ENCODE data around the gene TXNDC9. TPM values are rescaled to one million over a fixed set of nuclear protein-coding genes. Genes with fewer than 3 reads are reported as not detected.
"Not testable (repeated sequence)": the region's sequence is repeated elsewhere in the genome, so short reads cannot be mapped to it uniquely, and the experiment has no call there.

TXNDC9 gene
- total and polyA plus RNA-seq, 10 donors, result 18.3 to 49.7 (median 26.1) TPM

DNA sequence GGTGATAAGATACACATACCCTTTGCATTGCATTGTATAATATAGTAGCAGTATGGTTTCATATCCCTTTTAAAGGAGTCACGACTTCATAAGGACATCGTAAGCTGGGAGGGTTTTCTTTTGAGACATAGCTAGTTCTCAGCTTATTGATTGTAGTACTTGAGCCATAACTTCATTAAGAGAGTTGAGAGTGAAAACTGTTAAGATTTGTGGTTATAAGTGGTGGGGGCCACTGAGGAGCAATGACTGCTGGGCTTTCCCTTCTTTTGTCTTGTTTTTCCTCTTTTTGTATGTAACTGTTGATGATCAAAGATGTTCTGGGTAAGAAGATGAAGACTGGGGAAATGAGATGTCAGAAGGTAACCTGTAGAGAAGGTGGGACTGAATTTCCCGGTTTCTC, 12.0 kb upstream of the TXNDC9 start:
- no peaks in the 10 kb centered on the region for H3K9me3 ChIP-seq
- no peaks in the 10 kb centered on the region for H3K27me3 ChIP-seq (replicated peaks in 1 of 7)
- WGBS, 5 donors, result 61 to 77% (median 71%) methylated on average over 3 of the region's 3 CpGs
- H3K4me1 ChIP-seq, result peaks cover 5 to 71% (median 15%) of the 10 kb centered on the region in 6 donors
- H3K4me3 ChIP-seq, result no peak overlapping the region
- TF ChIP-seq, protein P1, sequence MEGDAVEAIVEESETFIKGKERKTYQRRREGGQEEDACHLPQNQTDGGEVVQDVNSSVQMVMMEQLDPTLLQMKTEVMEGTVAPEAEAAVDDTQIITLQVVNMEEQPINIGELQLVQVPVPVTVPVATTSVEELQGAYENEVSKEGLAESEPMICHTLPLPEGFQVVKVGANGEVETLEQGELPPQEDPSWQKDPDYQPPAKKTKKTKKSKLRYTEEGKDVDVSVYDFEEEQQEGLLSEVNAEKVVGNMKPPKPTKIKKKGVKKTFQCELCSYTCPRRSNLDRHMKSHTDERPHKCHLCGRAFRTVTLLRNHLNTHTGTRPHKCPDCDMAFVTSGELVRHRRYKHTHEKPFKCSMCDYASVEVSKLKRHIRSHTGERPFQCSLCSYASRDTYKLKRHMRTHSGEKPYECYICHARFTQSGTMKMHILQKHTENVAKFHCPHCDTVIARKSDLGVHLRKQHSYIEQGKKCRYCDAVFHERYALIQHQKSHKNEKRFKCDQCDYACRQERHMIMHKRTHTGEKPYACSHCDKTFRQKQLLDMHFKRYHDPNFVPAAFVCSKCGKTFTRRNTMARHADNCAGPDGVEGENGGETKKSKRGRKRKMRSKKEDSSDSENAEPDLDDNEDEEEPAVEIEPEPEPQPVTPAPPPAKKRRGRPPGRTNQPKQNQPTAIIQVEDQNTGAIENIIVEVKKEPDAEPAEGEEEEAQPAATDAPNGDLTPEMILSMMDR (IDR thresholded peaks at IDR 0.05 in 8 of 11, conservative IDR thresholded peaks at IDR 0.05 in 3 of 11), result no peak
- TF ChIP-seq POLR2AphosphoS5 (IDR thresholded peaks at IDR 0.05) (no peak), POLR2A (IDR thresholded peaks at IDR 0.05) (no peak)
- intact Hi-C loops (cut with DNase I; ENCODE audit: low total_unique reads), result no loop called here
- DNase-seq, result no peak
- H3K27ac ChIP-seq, result no peak overlapping the region
- H3K36me3 ChIP-seq, result peaks cover 0 to 5% (median 0%) of the 10 kb centered on the region in 6 donors

DNA sequence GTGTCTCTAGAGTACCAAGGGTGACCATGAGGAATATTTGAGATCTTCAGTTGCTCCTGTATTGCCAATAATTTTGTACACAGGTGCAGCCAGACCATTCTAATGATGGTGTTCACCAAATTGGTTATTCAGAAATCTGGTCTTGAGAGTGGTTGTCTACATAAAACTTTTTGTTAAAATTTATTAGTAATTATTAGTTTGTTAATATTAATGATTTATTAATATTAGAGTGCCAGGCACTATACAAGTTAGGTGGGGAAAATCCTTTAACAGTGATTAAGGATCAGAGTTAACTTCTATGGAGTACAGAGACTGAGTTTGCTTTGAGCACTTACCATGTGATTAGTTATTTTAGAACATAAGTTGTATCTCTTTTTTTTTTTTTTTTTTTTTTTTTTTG, 10.1 kb upstream of the TXNDC9 start:
- H3K4me1 ChIP-seq, result peaks cover 5 to 69% (median 19%) of the 10 kb centered on the region in 6 donors
- H3K27me3 ChIP-seq (replicated peaks in 1 of 7), result no peaks in the 10 kb centered on the region
- no peak overlapping the region for H3K4me3 ChIP-seq
- intact Hi-C loops (cut with DNase I; ENCODE audit: low total_unique reads), result no loop called here
- H3K36me3 ChIP-seq, result peaks cover 0 to 5% (median 0%) of the 10 kb centered on the region in 6 donors
- TF ChIP-seq POLR2A (IDR thresholded peaks at IDR 0.05), result no peak
- TF ChIP-seq, protein P1 (IDR thresholded peaks at IDR 0.05 in 8 of 11, conservative IDR thresholded peaks at IDR 0.05 in 3 of 11), result no peak
- no peak for TF ChIP-seq POLR2AphosphoS5 (IDR thresholded peaks at IDR 0.05)
- H3K9me3 ChIP-seq, result no peaks in the 10 kb centered on the region
- DNase-seq, result no peak
- H3K27ac ChIP-seq, result no peak overlapping the region

DNA sequence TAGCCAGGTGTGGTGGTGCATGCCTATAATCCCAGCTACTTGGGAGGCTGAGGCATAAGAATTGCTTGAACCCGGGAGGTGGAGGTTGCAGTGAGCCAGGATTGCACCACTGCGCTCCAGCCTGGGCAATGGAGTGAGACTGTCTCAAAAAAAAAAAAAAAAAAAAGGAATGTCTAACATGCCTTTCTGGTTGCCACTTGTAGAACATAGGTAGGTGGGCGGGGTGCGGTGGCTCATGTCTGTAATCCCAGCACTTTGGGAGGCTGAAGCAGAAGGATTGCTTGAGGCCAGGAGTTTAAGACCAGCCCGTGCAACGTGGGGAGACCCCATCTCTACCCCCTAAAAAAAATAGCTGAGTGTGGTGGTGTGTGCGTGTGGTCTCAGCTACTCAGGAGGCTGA, 9.3 kb upstream of the TXNDC9 start:
- DNase-seq; intact Hi-C loops (cut with DNase I; ENCODE audit: low total_unique reads); H3K4me3 ChIP-seq; H3K36me3 ChIP-seq; H3K27me3 ChIP-seq (replicated peaks in 1 of 7); H3K27ac ChIP-seq; H3K9me3 ChIP-seq: not testable (repeated sequence)
- 94 to 99% (median 96%) methylated on average over 7 of the region's 7 CpGs for WGBS, 5 donors
- peaks cover 5 to 69% (median 19%) of the 10 kb centered on the region in 6 donors for H3K4me1 ChIP-seq

DNA sequence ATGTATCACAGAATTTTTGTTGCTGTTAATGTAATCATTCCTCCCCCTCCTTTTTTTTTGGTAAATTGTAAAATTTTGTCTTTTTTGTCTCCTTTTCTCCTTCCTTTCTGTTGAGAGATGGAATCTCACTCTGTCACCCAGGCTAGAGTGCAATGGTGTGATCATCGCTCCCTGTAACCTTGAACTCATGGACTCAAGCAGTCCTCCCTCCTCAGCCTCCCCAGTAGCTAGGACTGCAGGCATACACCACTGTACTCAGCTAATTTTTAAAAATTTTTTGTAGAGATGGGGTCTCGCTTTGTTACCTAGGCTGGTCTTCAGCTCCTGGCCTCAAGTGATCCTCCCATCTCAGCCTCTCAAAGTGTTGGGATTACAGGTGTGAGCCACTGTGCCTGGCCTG, 6.4 kb upstream of the TXNDC9 start:
- intact Hi-C loops (cut with DNase I; ENCODE audit: low total_unique reads), result no loop called here
- TF ChIP-seq POLR2A (IDR thresholded peaks at IDR 0.05) (no peak), POLR2AphosphoS5 (IDR thresholded peaks at IDR 0.05) (no peak)
- TF ChIP-seq, protein P1 (IDR thresholded peaks at IDR 0.05 in 8 of 11, conservative IDR thresholded peaks at IDR 0.05 in 3 of 11), result no peak
- 96 to 100% (median 100%) methylated on average over 2 of the region's 2 CpGs for WGBS, 5 donors
- no peaks in the 10 kb centered on the region for H3K9me3 ChIP-seq
- H3K27me3 ChIP-seq (replicated peaks in 1 of 7), result no peaks in the 10 kb centered on the region
- DNase-seq, result no peak
- peaks cover 0 to 5% (median 0%) of the 10 kb centered on the region in 6 donors for H3K36me3 ChIP-seq
- H3K4me3 ChIP-seq, result no peak overlapping the region
- peaks cover 11 to 68% (median 35%) of the 10 kb centered on the region in 6 donors for H3K4me1 ChIP-seq
- no peak overlapping the region for H3K27ac ChIP-seq

DNA sequence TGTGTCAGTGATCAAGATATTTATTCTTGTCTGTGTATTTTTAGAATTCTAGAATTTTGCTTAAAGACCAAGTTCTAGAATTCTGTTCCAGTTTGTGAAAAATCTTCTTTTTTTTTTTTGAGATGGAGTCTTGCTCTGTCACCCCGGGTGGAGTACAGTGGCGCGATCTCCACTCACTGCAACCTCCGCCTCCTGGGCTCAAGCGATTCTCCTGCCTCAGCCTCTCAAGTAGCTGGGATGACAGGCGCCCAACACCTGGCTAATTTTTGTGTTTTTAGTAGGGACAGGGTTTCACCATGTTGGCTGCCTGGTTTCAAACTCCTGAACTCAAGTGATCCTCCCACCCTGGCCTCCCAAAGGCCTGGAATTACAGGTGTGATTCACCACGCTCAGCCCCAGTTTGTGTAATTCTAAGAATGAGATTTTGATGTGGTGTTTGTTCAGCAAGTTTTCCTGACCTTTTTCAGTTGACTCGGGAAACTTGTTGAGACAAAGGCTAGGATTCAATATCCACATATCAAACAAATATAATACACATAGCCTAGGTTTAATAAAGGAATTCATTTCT, 4.6 kb upstream of the TXNDC9 start:
- TF ChIP-seq, protein P1 (IDR thresholded peaks at IDR 0.05 in 8 of 11, conservative IDR thresholded peaks at IDR 0.05 in 3 of 11), result no peak
- TF ChIP-seq POLR2AphosphoS5 (IDR thresholded peaks at IDR 0.05) (no peak), POLR2A (IDR thresholded peaks at IDR 0.05) (no peak)
- H3K27ac ChIP-seq, result no peak overlapping the region
- intact Hi-C loops (cut with DNase I; ENCODE audit: low total_unique reads), result no loop called here
- H3K4me3 ChIP-seq, result no peak overlapping the region
- peaks cover 11 to 62% (median 34%) of the 10 kb centered on the region in 6 donors for H3K4me1 ChIP-seq
- H3K36me3 ChIP-seq, result no peaks in the 10 kb centered on the region
- no peak for DNase-seq
- no peaks in the 10 kb centered on the region for H3K27me3 ChIP-seq (replicated peaks in 1 of 7)
- 87 to 91% (median 90%) methylated on average over 8 of the region's 8 CpGs for WGBS, 5 donors
- no peaks in the 10 kb centered on the region for H3K9me3 ChIP-seq

All from spleen (tissue), 11 donors.